AG04449 (cell line): ENCODE results near the gene NPAS3.

Experiments
- CTCF ChIA-PET: fragments of 350-600 bp; formaldehyde crosslinking; extraction: SDS; loops from one replicate; lab custom pipeline; 2021; ENCODE audit warnings: antibody characterized with exemption; lab: Yijun Ruan, JAX
- POLR2A ChIA-PET: fragments of 400-600, 350-600 bp; formaldehyde crosslinking; extraction: SDS; loops from one replicate; lab custom pipeline; 2020; ENCODE audit warnings: antibody characterized with exemption, inconsistent platforms; lab: Yijun Ruan, JAX
- DNase-seq: peaks from one replicate; pipeline ENCODE4 v3.0.0-alpha.2; 2010; ENCODE audit warnings: low read depth, low spot score
- H3K4me3 ChIP-seq: 2 replicates; pipeline ENCODE4 v1.5.1; 2011; ENCODE audit warnings: low read depth, mild to moderate bottlenecking, control low read depth, low read length
- TF ChIP-seq, protein P1 (sequence below): IDR thresholded peaks from one replicate; pipeline ENCODE4 v1.5.1; 2011; ENCODE audit warnings: mild to moderate bottlenecking, moderate library complexity, low read length, control low read depth, inconsistent platforms; ENCODE audit not compliant: insufficient read depth; ENCODE audit errors: missing control alignments

The NPAS3 gene

DNA sequence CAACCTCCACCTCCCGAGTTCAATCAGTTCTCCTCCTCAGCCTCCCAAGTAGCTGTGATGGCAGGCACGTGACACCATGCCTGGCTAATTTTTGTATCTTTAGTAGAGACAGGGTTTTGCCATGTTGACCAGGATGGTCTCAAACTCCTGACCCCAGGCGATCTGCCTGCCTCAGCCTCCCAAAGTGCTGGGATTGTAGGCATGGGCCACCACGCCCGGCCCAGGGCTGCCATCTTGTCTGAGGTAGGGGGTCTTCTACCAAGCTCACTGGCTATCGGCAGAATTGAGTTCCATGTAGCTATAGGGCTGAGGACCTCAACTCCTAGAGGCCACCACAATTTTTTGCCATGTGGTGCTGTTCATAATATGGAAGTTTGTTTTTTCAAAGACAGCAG, 896.6 kb downstream of the NPAS3 start:
- CTCF ChIA-PET: interaction anchor here (2.3 to 12.8 kb wide), 2 partner anchors 13 to 264 kb away, joined by 6 to 150 read pairs; no protein-coding TSS in a partner anchor
- DNase-seq: no peak
- TF ChIP-seq, protein P1, sequence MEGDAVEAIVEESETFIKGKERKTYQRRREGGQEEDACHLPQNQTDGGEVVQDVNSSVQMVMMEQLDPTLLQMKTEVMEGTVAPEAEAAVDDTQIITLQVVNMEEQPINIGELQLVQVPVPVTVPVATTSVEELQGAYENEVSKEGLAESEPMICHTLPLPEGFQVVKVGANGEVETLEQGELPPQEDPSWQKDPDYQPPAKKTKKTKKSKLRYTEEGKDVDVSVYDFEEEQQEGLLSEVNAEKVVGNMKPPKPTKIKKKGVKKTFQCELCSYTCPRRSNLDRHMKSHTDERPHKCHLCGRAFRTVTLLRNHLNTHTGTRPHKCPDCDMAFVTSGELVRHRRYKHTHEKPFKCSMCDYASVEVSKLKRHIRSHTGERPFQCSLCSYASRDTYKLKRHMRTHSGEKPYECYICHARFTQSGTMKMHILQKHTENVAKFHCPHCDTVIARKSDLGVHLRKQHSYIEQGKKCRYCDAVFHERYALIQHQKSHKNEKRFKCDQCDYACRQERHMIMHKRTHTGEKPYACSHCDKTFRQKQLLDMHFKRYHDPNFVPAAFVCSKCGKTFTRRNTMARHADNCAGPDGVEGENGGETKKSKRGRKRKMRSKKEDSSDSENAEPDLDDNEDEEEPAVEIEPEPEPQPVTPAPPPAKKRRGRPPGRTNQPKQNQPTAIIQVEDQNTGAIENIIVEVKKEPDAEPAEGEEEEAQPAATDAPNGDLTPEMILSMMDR: no peak

DNA sequence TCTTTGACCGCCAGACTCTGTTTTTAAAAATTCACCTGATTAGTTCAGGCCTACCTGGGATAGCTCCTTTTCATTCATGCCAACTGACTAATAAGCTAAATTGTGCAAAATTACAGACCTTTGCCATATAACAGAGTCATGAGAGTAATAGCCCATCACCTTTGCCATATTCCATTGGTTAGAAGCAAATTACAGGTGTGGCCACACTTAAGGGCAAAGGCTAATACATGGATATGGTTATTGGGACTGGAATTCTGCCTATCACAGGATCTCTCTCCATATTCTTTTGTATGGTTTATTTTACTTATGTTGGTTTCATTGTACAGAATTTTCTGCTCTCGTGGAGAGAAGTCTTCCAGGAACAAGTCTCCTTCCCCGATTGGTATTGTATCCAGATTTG, 897.0 kb downstream of the NPAS3 start:
- POLR2A ChIA-PET: no interaction called here
- TF ChIP-seq, protein P1: no peak
- CTCF ChIA-PET: interaction anchor here (2.3 to 12.8 kb wide), 2 partner anchors 12 to 263 kb away, joined by 6 to 150 read pairs; no protein-coding TSS in a partner anchor
- no peak for DNase-seq
- no peak overlapping the region for H3K4me3 ChIP-seq

More for the DNA sequence above, 896.6 kb downstream of the NPAS3 start:
- POLR2A ChIA-PET: no interaction called here
- H3K4me3 ChIP-seq: no peak overlapping the region

DNA sequence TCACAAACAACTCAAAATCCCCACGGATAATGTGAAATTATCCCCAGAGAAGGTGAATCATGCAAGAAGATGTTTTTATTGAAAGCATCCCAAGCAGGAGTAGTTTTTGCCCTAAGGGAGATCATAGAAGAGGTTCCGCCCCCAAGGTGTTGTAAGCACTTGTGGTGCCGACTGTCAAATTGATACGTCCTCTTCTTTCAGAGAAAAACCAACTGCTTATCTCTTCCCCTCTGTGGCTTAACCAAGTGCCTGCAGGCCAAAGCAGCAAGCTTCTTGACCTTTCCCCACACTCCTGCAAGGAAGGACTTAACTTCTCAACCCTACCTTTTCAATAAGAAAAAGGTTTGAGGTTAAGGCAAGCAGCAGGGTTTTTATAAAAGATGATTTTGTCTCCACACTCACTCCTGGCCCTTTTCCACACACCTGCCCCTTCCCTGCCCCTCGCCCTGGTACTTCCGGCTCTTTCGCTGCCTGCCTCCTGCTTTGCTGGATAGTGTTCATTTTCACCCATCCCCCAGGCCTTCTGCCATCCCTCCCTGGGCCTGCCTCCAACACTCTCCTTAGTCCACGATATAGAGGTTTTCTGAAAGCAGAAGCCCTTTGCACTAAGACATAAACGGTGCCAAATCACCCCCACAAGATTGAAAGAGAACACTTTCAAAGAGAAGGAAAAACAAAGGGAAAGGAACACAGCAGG, 897.7 kb downstream of the NPAS3 start:
- H3K4me3 ChIP-seq: no peak overlapping the region
- ChIA-PET CTCF (interaction anchor here (2.3 to 12.8 kb wide), 2 partner anchors 12 to 263 kb away, joined by 6 to 150 read pairs; no protein-coding TSS in a partner anchor), POLR2A (no interaction called here)
- TF ChIP-seq, protein P1: no peak
- no peak for DNase-seq

DNA sequence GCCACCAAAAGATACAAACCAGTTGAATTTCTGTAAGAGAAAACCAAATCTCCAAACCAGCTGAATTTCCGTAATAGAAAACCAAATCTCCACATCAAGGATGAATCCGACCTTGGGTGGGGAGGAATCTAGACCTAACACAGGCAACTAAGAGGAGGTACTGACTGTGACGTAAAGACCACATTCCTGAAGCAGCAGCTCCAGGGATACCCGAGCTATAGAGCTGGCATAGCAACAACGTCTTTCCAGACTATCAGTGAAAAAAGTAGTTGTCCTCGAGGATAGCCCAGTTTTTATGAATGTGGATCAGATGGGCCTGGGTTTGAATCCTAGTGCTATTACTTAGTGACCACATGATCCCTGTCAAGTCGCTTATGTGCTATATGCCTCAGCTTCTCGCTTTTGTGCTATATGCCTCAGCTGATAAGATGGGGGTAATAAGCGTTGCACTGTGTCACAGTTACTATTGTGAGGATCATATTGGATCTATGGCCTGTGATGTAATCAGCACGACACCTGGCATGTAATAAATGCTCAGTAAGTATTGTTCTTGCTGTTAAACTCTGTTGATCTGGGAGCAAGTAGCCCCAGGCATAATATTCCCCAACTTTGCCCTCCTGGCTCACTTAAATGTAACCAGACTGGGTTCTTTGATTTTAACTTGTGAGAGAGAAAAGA, 898.4 kb downstream of the NPAS3 start:
- CTCF ChIA-PET: interaction anchor here (1.1 to 12.8 kb wide), 4 partner anchors 11 to 390 kb away, joined by 3 to 150 read pairs (median 6); no protein-coding TSS in a partner anchor
- POLR2A ChIA-PET: no interaction called here
- DNase-seq: no peak
- TF ChIP-seq, protein P1: no peak
- no peak overlapping the region for H3K4me3 ChIP-seq

DNA sequence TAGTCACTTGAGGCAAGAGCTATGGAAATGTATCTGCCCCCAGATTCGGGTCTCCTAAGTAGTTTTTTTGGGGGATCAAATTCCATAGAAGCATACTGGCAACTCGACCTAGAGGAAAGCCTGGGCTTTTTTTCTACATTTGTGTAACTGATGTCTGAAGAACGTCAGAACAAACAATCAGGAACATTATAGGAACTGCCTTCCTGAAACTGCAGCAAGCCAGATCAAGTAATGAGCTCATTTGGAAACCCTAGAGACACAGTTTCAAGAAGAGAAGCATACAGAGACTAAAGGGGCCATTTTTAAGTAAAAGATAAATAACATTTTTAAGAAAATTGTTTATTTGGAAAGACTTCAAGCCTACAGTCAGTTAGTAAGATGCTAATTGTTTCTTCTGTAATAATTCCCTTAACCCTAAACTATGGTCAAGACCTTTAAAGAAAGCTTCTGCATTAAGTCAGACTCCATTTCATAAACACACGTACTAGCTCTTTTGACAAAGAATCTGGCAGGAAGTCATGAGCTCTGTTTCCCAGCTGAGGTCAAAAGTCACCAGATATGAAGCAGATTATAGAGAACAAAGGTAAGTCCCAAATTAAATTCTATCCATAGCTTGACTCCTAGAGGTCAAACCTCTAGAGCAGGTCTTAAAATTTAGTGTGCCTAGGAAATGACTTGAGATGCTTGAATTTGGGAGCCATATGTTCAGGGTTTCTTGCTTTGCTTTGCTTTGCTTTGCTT, 899.4 kb downstream of the NPAS3 start:
- POLR2A ChIA-PET: no interaction called here
- DNase-seq: no peak
- no peak overlapping the region for H3K4me3 ChIP-seq
- CTCF ChIA-PET: interaction anchor here (0.8 to 12.8 kb wide), 11 partner anchors 10 to 1060 kb away, joined by 3 to 150 read pairs (median 4); no protein-coding TSS in a partner anchor
- TF ChIP-seq, protein P1: no peak
